WTC11 (cell line): Measurements from ENCODE around the gene TBC1D10B. TPM values are rescaled to one million over a fixed set of nuclear protein-coding genes. Genes with fewer than 3 reads are reported as not detected.
"Not testable (repeated sequence)": the region's sequence is repeated elsewhere in the genome, so short reads cannot be mapped to it uniquely, and the experiment has no call there.

Experiments used
- ATAC-seq: fragments of 200-7000 bp; cut with Tn5 transposase; 2 replicates; pipeline ENCODE4 v1.10.0; 2021; ENCODE audit warnings: mild to moderate bottlenecking, moderate library complexity
- CTCF ChIA-PET: fragments of 300-600 bp; sonication (Branson Sonifier 250); formaldehyde crosslinking; loops from one replicate; lab custom pipeline; 2021; ENCODE audit warnings: antibody characterized with exemption; lab: Charles Lee
- POLR2A ChIA-PET: fragments of 350-600 bp; sonication (Branson Sonifier 250); formaldehyde crosslinking; loops from one replicate; lab custom pipeline; 2021; ENCODE audit warnings: antibody characterized with exemption; lab: Charles Lee
- DNase-seq: peaks from one replicate; pipeline ENCODE4 v3.0.0; 2021; ENCODE audit warnings: low spot score
- H3K27ac Mint-ChIP-seq: 2 replicates; pipeline ENCODE4 v1.8.0; 2021; ENCODE audit warnings: mixed read lengths
- H3K27me3 Mint-ChIP-seq: 2 replicates; pipeline ENCODE4 v1.8.0; 2021; ENCODE audit warnings: low read depth, mild to moderate bottlenecking, moderate library complexity, mixed read lengths
- H3K36me3 Mint-ChIP-seq: 2 replicates; pipeline ENCODE4 v1.8.0; 2021; ENCODE audit warnings: mixed read lengths
- H3K4me1 Mint-ChIP-seq: 2 replicates; pipeline ENCODE4 v1.8.0; 2022; ENCODE audit warnings: mixed read lengths
- H3K4me3 Mint-ChIP-seq: 2 replicates; pipeline ENCODE4 v1.8.0; 2021; ENCODE audit warnings: mild to moderate bottlenecking, moderate library complexity, mixed read lengths
- H3K9me3 Mint-ChIP-seq: 2 replicates; pipeline ENCODE4 v1.8.0; 2021; ENCODE audit warnings: mixed read lengths
- ESRRA ChIP-seq: sonication (generic); formaldehyde crosslinking; IDR thresholded peaks from 2 replicates; pipeline ENCODE4 v1.8.1; 2022; ENCODE audit warnings: mild to moderate bottlenecking, missing genetic modification reagents, borderline replicate concordance
- ETV6 ChIP-seq: sonication (generic); formaldehyde crosslinking; IDR thresholded peaks from 2 replicates; pipeline ENCODE4 v1.8.1; 2022; ENCODE audit warnings: mild to moderate bottlenecking, missing genetic modification reagents
- FOXK1 ChIP-seq: sonication (generic); formaldehyde crosslinking; IDR thresholded peaks from 2 replicates; pipeline ENCODE4 v1.8.0; 2022; ENCODE audit warnings: mild to moderate bottlenecking, moderate library complexity, missing genetic modification reagents
- IRF2 ChIP-seq: sonication (generic); formaldehyde crosslinking; IDR thresholded peaks from 2 replicates; pipeline ENCODE4 v1.8.0; 2022; ENCODE audit warnings: low read depth, missing genetic modification reagents, borderline replicate concordance
- JAZF1 ChIP-seq: fragments of 250-450 bp; sonication (Bioruptor Pico); IDR thresholded peaks from 2 replicates; pipeline ENCODE4 v1.9.0; 2021; ENCODE audit warnings: moderate library complexity, mild to moderate bottlenecking, inconsistent platforms
- KAT7 ChIP-seq: sonication (generic); formaldehyde crosslinking; IDR thresholded peaks from 2 replicates; pipeline ENCODE4 v1.8.1; 2023; ENCODE audit warnings: missing genetic modification reagents, mild to moderate bottlenecking, borderline replicate concordance
- MXD4 ChIP-seq: fragments of 250-450 bp; sonication (Bioruptor Pico); IDR thresholded peaks from 2 replicates; pipeline ENCODE4 v1.8.0; 2021; ENCODE audit warnings: mild to moderate bottlenecking, moderate library complexity, borderline replicate concordance
- MYBL2 ChIP-seq: sonication (generic); formaldehyde crosslinking; IDR thresholded peaks from 2 replicates; pipeline ENCODE4 v1.8.1; 2023; ENCODE audit warnings: mild to moderate bottlenecking, moderate library complexity, missing genetic modification reagents
- NR3C1 ChIP-seq: sonication (generic); formaldehyde crosslinking; conservative IDR thresholded peaks from 2 replicates; pipeline ENCODE4 v1.8.1; 2023; ENCODE audit warnings: low read depth, mild to moderate bottlenecking, missing genetic modification reagents
- SMAD3 ChIP-seq: sonication (generic); formaldehyde crosslinking; IDR thresholded peaks from 2 replicates; pipeline ENCODE4 v1.8.0; 2022; ENCODE audit warnings: missing genetic modification reagents, mild to moderate bottlenecking, borderline replicate concordance
- TP53 ChIP-seq: sonication (generic); formaldehyde crosslinking; IDR thresholded peaks from 2 replicates; pipeline ENCODE4 v1.8.1; 2023; ENCODE audit warnings: mild to moderate bottlenecking, missing genetic modification reagents
- total RNA-seq: library from RNA; stranded (reverse); gene quantifications from 3 replicates; pipeline ENCODE4 v1.2.3, GENCODE V29; 2021
- TF ChIP-seq, protein P1 (sequence below): fragments of 250-450 bp; sonication (Bioruptor Pico); IDR thresholded peaks from 2 replicates; pipeline ENCODE4 v1.9.0; 2021; ENCODE audit warnings: mild to moderate bottlenecking
- TF ChIP-seq, protein P2 (sequence below): sonication (generic); formaldehyde crosslinking; conservative IDR thresholded peaks from 2 replicates; pipeline ENCODE4 v1.8.1; 2023; ENCODE audit warnings: mild to moderate bottlenecking, low read depth, missing genetic modification reagents, moderate library complexity
- TF ChIP-seq, protein P3 (sequence below): sonication (generic); formaldehyde crosslinking; IDR thresholded peaks from 2 replicates; pipeline ENCODE4 v1.8.1; 2023; ENCODE audit warnings: mild to moderate bottlenecking, missing genetic modification reagents, moderate library complexity
- TF ChIP-seq, protein P4 (sequence below): sonication (generic); formaldehyde crosslinking; IDR thresholded peaks from 2 replicates; pipeline ENCODE4 v1.8.1; 2022; ENCODE audit warnings: mild to moderate bottlenecking, missing genetic modification reagents, moderate library complexity, borderline replicate concordance

The TBC1D10B gene
- total RNA-seq, 1 experiment from 2014 or later: 40.5 TPM

DNA sequence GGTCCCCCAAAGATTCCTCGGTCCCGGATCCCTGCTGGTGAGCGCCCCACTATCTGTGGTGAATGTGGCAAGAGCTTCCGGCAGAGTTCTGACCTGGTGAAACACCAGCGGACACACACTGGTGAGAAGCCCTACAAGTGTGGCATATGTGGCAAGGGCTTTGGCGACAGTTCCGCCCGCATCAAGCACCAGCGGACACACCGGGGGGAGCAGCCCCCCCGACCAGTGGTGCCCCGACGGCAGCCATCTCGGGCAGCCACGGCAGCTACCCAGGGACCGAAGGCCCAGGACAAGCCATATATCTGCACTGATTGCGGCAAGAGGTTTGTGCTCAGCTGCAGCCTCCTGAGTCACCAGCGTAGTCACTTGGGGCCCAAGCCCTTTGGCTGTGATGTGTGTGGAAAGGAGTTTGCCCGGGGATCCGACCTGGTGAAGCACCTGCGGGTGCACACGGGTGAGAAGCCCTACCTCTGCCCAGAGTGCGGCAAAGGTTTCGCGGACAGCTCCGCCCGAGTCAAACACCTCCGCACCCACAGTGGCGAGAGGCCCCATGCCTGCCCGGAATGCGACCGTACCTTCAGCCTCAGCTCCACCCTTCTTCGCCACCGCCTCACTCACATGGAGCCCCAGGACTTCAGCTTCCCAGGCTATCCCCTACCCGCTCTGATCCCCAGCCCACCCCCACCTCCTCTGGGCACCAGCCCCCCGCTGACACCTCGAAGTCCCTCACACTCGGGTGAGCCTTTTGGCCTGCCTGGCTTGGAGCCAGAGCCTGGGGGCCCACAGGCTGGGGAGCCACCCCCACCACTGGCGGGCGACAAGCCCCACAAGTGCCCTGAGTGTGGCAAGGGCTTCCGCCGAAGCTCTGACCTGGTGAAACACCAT is 27.7 kb upstream of the TBC1D10B start (continued):
- TF ChIP-seq, protein P1, sequence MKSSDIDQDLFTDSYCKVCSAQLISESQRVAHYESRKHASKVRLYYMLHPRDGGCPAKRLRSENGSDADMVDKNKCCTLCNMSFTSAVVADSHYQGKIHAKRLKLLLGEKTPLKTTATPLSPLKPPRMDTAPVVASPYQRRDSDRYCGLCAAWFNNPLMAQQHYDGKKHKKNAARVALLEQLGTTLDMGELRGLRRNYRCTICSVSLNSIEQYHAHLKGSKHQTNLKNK (CRISPR knock-in tag): no peak
- TF ChIP-seq ETV6 (CRISPR knock-in tag): no peak
- TF ChIP-seq, protein P2, sequence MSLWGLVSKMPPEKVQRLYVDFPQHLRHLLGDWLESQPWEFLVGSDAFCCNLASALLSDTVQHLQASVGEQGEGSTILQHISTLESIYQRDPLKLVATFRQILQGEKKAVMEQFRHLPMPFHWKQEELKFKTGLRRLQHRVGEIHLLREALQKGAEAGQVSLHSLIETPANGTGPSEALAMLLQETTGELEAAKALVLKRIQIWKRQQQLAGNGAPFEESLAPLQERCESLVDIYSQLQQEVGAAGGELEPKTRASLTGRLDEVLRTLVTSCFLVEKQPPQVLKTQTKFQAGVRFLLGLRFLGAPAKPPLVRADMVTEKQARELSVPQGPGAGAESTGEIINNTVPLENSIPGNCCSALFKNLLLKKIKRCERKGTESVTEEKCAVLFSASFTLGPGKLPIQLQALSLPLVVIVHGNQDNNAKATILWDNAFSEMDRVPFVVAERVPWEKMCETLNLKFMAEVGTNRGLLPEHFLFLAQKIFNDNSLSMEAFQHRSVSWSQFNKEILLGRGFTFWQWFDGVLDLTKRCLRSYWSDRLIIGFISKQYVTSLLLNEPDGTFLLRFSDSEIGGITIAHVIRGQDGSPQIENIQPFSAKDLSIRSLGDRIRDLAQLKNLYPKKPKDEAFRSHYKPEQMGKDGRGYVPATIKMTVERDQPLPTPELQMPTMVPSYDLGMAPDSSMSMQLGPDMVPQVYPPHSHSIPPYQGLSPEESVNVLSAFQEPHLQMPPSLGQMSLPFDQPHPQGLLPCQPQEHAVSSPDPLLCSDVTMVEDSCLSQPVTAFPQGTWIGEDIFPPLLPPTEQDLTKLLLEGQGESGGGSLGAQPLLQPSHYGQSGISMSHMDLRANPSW (CRISPR knock-in tag): no peak

DNA sequence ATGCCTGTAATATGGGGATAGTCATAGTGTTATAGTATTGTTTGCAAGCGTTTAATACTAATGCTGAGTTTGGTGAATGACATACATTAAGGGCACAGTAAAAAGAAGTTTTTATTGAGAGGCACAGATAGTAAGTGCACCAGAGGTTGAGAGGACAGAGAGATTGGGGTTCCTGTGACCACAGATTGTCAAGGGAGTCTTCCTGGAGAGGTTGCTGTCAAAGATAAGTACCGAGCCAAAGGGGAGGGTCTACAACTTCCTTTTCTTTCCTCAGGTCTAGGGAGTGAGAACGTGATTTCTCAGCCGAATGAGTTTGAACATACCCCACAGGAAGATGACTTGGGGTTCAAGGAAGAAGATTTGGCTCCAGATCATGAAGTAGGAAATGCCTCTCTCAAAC is 26.8 kb upstream of the TBC1D10B start:
- Mint-ChIP-seq H3K27ac (peak overlapping the region; percentile 70), H3K4me1 (peaks cover 43% of the 10 kb centered on the region), H3K4me3 (peak overlapping the region; percentile 97), H3K27me3 (no peaks in the 10 kb centered on the region; the same call in 1 of the 2 replicates), H3K9me3 (no peaks in the 10 kb centered on the region), H3K36me3 (peaks cover 5% of the 10 kb centered on the region)
- ATAC-seq: no peak
- DNase-seq: no peak
- ChIA-PET CTCF (interaction anchor here (0.7 to 9.3 kb wide), 2 partner anchors 11 to 280 kb away, joined by 3 to 97 read pairs; partner anchors contain the start of gene ZNF771), POLR2A (no interaction called here)
- TF ChIP-seq MYBL2 (CRISPR knock-in tag) (no peak), MXD4 (CRISPR knock-in tag) (no peak), IRF2 (CRISPR knock-in tag) (no peak), SMAD3 (no peak), FOXK1 (no peak), NR3C1 (CRISPR knock-in tag) (no peak), KAT7 (no peak), TP53 (CRISPR knock-in tag) (no peak), ETV6 (CRISPR knock-in tag) (no peak), JAZF1 (CRISPR knock-in tag) (no peak), ESRRA (CRISPR knock-in tag) (no peak)
- TF ChIP-seq, protein P3, sequence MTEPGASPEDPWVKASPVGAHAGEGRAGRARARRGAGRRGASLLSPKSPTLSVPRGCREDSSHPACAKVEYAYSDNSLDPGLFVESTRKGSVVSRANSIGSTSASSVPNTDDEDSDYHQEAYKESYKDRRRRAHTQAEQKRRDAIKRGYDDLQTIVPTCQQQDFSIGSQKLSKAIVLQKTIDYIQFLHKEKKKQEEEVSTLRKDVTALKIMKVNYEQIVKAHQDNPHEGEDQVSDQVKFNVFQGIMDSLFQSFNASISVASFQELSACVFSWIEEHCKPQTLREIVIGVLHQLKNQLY (CRISPR knock-in tag): no peak
- TF ChIP-seq, protein P4, sequence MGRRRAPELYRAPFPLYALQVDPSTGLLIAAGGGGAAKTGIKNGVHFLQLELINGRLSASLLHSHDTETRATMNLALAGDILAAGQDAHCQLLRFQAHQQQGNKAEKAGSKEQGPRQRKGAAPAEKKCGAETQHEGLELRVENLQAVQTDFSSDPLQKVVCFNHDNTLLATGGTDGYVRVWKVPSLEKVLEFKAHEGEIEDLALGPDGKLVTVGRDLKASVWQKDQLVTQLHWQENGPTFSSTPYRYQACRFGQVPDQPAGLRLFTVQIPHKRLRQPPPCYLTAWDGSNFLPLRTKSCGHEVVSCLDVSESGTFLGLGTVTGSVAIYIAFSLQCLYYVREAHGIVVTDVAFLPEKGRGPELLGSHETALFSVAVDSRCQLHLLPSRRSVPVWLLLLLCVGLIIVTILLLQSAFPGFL: no peak

DNA sequence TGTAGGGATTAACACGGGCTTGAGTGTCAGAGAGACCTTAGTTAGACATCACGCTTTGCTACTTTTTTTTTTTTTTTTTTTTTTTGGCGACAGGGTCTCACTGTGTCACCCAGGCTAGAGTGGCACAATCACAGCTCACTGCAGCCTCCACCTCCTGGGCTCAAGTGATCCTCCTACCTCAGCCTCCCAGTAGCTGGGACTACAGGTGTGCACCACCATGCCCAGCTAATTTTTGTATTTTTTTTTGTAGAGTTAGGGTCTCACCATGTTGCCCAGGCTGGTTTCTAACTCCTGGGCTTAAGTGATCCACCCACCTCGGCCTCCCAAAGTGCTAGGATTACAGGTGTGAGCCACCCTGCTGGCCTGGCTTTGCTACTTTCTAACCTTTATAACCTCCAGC is 26.3 kb upstream of the TBC1D10B start:
- ChIA-PET CTCF (interaction anchor here (0.7 to 9.3 kb wide), 7 partner anchors 11 to 284 kb away, joined by 3 to 97 read pairs (median 5); partner anchors contain the start of genes CD2BP2, DCTPP1, GDPD3 and SEPTIN1), POLR2A (interaction anchor here (1.0 to 2.0 kb wide), 3 partner anchors 11 to 21 kb away, joined by 3 to 26 read pairs (median 9); partner anchors contain the start of gene ZNF771)
- not testable (repeated sequence) for H3K9me3 Mint-ChIP-seq, H3K27me3 Mint-ChIP-seq, DNase-seq, ATAC-seq, H3K36me3 Mint-ChIP-seq
- peaks cover 41% of the 10 kb centered on the region for H3K4me1 Mint-ChIP-seq
- peak overlapping the region; percentile 97 for H3K4me3 Mint-ChIP-seq
- H3K27ac Mint-ChIP-seq: peak overlapping the region; percentile 70
